Pancreas (tissue), 10 donors: ENCODE results near the gene MAGEA12. TPM values are rescaled to one million over a fixed set of nuclear protein-coding genes. Genes with fewer than 3 reads are reported as not detected.
"Not testable (repeated sequence)": the region's sequence is repeated elsewhere in the genome, so short reads cannot be mapped to it uniquely, and the experiment has no call there.

Experiments
- ATAC-seq, 4 donors: fragments of 200-7000 bp; cut with Tn5 transposase; one replicate each; pipeline versions ENCODE4 v1.8.0 to v1.9.1; 2020; ENCODE audit warnings: mild to moderate bottlenecking in 4 of 4, moderate library complexity in 4 of 4
- DNase-seq, 6 donors: peaks; one replicate each; pipeline ENCODE4 v3.0.0-alpha.2; 2020
- FAIRE-seq: peaks from 2 replicates; lab custom pipeline; 2012; peaks lifted over from hg19 to GRCh38; lab: Jason Lieb, UNC
- H3K27ac ChIP-seq, 4 donors: fragments of 200-600 bp; sonication (generic); 1 replicate in 3 of 4; 2 replicates in 1 of 4; pipeline versions ENCODE4 v1.5.0 to v1.8.0; 2020
- H3K27me3 ChIP-seq, 4 donors: fragments of 200-600 bp; one replicate each; pipeline ENCODE4 v1.8.0; 2021
- H3K36me3 ChIP-seq, 3 donors: fragments of 200-600 bp; sonication (generic) in 1 of 3; one replicate each; pipeline versions ENCODE4 v1.5.0 to v1.8.0; 2020 to 2021
- H3K4me1 ChIP-seq, 3 donors: fragments of 200-600 bp; one replicate each; pipeline ENCODE4 v1.8.0; 2021
- H3K4me3 ChIP-seq, 4 donors: fragments of 200-600 bp; sonication (generic) in 2 of 4; one replicate each; pipeline versions ENCODE4 v1.5.0 to v1.8.0; 2020 to 2021
- H3K9me3 ChIP-seq, 4 donors: fragments of 200-600 bp; one replicate each; pipeline ENCODE4 v1.8.0; 2021
- CTCF ChIP-seq, 4 donors: fragments of 200-600 bp; sonication (generic) in 3 of 4; IDR thresholded peaks; one replicate each; pipeline versions ENCODE4 v1.5.0 to v1.8.0; 2021; ENCODE audit warnings: antibody characterized with exemption in 4 of 4
- WGBS, 2 donors: extraction: QIAGEN DNeasy Blood & Tissue Kit; methylation state at CpG; one replicate each; pipeline ENCODE4 v1.1.7; 2013; 5-methylcytosine and 5-hydroxymethylcytosine counted together
- intact Hi-C, 3 donors: fragments of 100-400 bp; cut with DNase I; formaldehyde crosslinking; loops; one replicate each; pipeline versions ENCODE4 v1.11.1 to v1.14.2; 2022
- polyA plus RNA-seq, 2 donors: library from polyadenylated mRNA; stranded (reverse); fragments of 200-250 nt; gene quantifications; one replicate each; pipeline ENCODE4 v1.2.3, GENCODE V29; 2013
- total RNA-seq, 6 donors: library from RNA; stranded (reverse); fragmentation: NEBNext Ultra II Directional in 4 of 6; extraction: Animal tissue kit (Norgen Biotek cat#: 25700) in 4 of 6; gene quantifications; one replicate each; pipeline versions ENCODE4 v1.2.1 to v1.2.4, GENCODE V29; 2021 to 2023
- donor health status: healthy with polysubstance abuse.
- donor health status: DM: no; HTN: no; CAD: no; lungs with moderate emphysema.
- donor health status: DM: no; HTN: no; CAD: no.
- donor health status: control.
- donor health status: control.
- donor health status: Bipolar disorder and iron deficiency.
- donor health status: DM: yes; HTN: yes; CAD: no.
- donor health status: DM: no; HTN: no; CAD: no.
- donor health status: DM: no; HTN: no; CAD: no.
- donor health status: DM: yes; HTN: yes; CAD: no.

Gene MAGEA12
- total and polyA plus RNA-seq, 8 donors: 0.13 TPM; not detected in 7

- Histone ChIP-seq H3K4me1 (no peaks in the 10 kb centered on the region), H3K9me3 (no peaks in the 10 kb centered on the region), H3K4me3 (no peak overlapping the region), H3K27me3 (no peaks in the 10 kb centered on the region), H3K36me3 (no peaks in the 10 kb centered on the region), H3K27ac (no peak overlapping the region)
- FAIRE-seq (no peak), ATAC-seq (no peak), DNase-seq (peak in 2 of 6 donors; percentile 2 to 17)
- intact Hi-C loops: no loop called here
- WGBS, 2 donors: 53 to 56% methylated on average over 7 of the region's 7 CpGs
- no peak for TF ChIP-seq CTCF (IDR thresholded peaks at IDR 0.05)
Observed at GRCh38 chrX:152725409-152725808, 8.1 kb upstream of the MAGEA12 start.

GRCh38 chrX:152734143-152734858 is 744 bp downstream of the MAGEA12 start:
- H3K4me1 ChIP-seq, H3K36me3 ChIP-seq, H3K9me3 ChIP-seq, ATAC-seq, H3K27me3 ChIP-seq, H3K27ac ChIP-seq, intact Hi-C loops, H3K4me3 ChIP-seq, FAIRE-seq: not testable (repeated sequence)
- WGBS, 2 donors: 86% methylated on average over 22 of the region's 22 CpGs
- peak in 1 of 6 donors; percentile 22 for DNase-seq

- Histone ChIP-seq H3K9me3 (no peaks in the 10 kb centered on the region), H3K27ac (no peak overlapping the region), H3K36me3 (no peaks in the 10 kb centered on the region), H3K4me1 (no peaks in the 10 kb centered on the region), H3K4me3 (no peak overlapping the region), H3K27me3 (no peaks in the 10 kb centered on the region)
- TF ChIP-seq CTCF (IDR thresholded peaks at IDR 0.05): no peak
- WGBS, 2 donors: 49 to 52% methylated on average over 2 of the region's 2 CpGs
- intact Hi-C loops: no loop called here
- DNase-seq (peak in 1 of 6 donors; percentile 7), FAIRE-seq (no peak), ATAC-seq (no peak)
Observed at GRCh38 chrX:152735101-152735500, 1.5 kb downstream of the MAGEA12 start.

GRCh38 chrX:152735860-152736511 is 2.4 kb downstream of the MAGEA12 start:
- DNase-seq (peak in 2 of 6 donors; percentile 7 to 43), FAIRE-seq (no peak), ATAC-seq (no peak)
- Histone ChIP-seq H3K27ac (no peak overlapping the region), H3K4me3 (no peak overlapping the region), H3K4me1 (no peaks in the 10 kb centered on the region), H3K36me3 (no peaks in the 10 kb centered on the region), H3K27me3 (no peaks in the 10 kb centered on the region), H3K9me3 (no peaks in the 10 kb centered on the region)
- WGBS, 2 donors: 82 to 85% methylated on average over 12 of the region's 12 CpGs
- TF ChIP-seq CTCF (IDR thresholded peaks at IDR 0.05): no peak
- intact Hi-C loops: no loop called here

GRCh38 chrX:152736528-152736927 is 3.0 kb downstream of the MAGEA12 start:
- FAIRE-seq, ATAC-seq, H3K9me3 ChIP-seq, H3K4me3 ChIP-seq, H3K4me1 ChIP-seq, H3K27ac ChIP-seq, H3K36me3 ChIP-seq, H3K27me3 ChIP-seq, intact Hi-C loops: not testable (repeated sequence)
- 70 to 74% methylated on average over 12 of the region's 12 CpGs for WGBS, 2 donors
- DNase-seq: peak in 1 of 6 donors; percentile 18

GRCh38 chrX:152738560-152738959 is 5.0 kb downstream of the MAGEA12 start:
- TF ChIP-seq CTCF (IDR thresholded peaks at IDR 0.05): no peak
- H3K4me1 ChIP-seq: no peaks in the 10 kb centered on the region
- WGBS, 2 donors: 75 to 77% methylated on average over 5 of the region's 5 CpGs
- H3K9me3 ChIP-seq: no peaks in the 10 kb centered on the region
- H3K27ac ChIP-seq: no peak overlapping the region
- DNase-seq (no peak), FAIRE-seq (no peak), ATAC-seq (no peak)
- H3K27me3 ChIP-seq: no peaks in the 10 kb centered on the region
- no peaks in the 10 kb centered on the region for H3K36me3 ChIP-seq
- H3K4me3 ChIP-seq: no peak overlapping the region
- intact Hi-C loops: no loop called here

- H3K36me3 ChIP-seq, intact Hi-C loops, FAIRE-seq, H3K4me1 ChIP-seq, H3K9me3 ChIP-seq, DNase-seq, H3K4me3 ChIP-seq, ATAC-seq, H3K27me3 ChIP-seq, H3K27ac ChIP-seq: not testable (repeated sequence)
- WGBS, 2 donors: no CpG with 5 or more reads among the region's 35 CpGs
Observed at GRCh38 chrX:152753686-152754650, 20.4 kb downstream of the MAGEA12 start, which contains the start of gene MAGEA2. TSS of gene MAGEA2 (minus strand) at chrX:152753842. CDS start at chrX:152751363, 2,479 bp downstream.
